A549 treated with DMSO at 1 μM for 4 hours (cell line): ENCODE results near the gene HECTD1. TPM values are rescaled to one million over a fixed set of nuclear protein-coding genes. Genes with fewer than 3 reads are reported as not detected.

Experiments
- total RNA-seq: library from RNA; stranded (reverse); fragments of 200-300 nt; extraction: Qiagen RNA extraction; gene quantifications from 5 replicates; pipeline ENCODE4 v1.2.3, GENCODE V29; 2022; ENCODE audit warnings: low read depth

The HECTD1 gene
- 62.7 to 76.9 TPM (median 70.1 TPM) in 5 replicates for total RNA-seq

GRCh38 chr14:31207755-31208545, at the start of gene HECTD1:
TSS of gene HECTD1 (minus strand) at chr14:31207793. CDS start at chr14:31205936, 1,857 bp downstream.

Other genes with a start within 250 kb of the HECTD1 start
- gene AP4S1, start 182.1 kb downstream of the HECTD1 start, total RNA-seq = 8.9 to 12.6 TPM (median 10.1 TPM) in 5 replicates
- gene STRN3, start 181.4 kb downstream of the HECTD1 start, total RNA-seq = 16.2 to 19.5 TPM (median 16.8 TPM) in 5 replicates
- 18.6 to 28.0 TPM (median 23.1 TPM) in 5 replicates for gene HEATR5A, start 212.8 kb upstream of the HECTD1 start, total RNA-seq
- gene DTD2, start 249.7 kb upstream of the HECTD1 start, total RNA-seq = 18.5 to 22.1 TPM (median 21.3 TPM) in 5 replicates